ENCODE data around the gene SRSF2.

DNA sequence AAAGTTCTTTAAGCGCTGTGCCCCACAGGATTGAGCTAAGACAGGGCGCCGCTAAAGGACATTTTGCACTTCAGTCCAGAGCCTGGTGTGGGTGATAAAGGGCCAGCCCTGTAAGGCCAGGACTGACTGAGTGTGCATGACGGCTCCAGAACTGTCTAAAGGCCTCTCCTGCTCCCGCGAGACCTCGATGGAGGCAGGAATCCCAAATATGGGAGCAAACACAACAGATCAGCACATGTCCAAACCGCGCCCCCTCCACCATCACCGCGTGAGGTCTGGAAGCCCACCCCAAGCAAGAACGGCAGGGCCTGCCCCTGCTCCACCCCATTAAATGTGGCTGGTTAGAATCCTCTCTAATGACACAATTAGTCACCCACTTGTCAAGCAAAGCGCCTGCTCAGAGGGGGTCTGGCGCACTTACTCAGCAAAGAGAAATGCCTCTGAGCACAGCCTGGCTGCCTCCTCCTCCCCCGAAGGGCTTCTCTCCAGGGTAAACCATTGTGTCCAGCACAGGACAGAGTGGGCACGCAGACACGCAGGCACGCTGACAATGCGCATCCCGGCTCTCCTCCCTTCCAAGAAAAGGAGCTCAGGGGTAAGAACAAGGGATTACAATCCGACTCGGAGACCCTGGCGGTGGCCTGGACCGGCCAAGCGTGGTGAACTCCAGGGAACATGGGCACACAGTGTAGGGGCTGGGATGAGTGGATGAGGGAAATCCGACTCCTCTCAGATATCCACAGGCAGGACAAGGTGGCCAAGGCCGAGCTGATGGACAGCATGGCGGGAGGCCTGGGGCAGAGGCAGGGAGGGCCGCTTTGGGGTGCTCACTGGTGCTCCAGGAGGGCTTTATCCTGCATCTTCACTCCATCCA, 27.8 kb downstream of the SRSF2 start:
- TF ChIP-seq, protein P1, sequence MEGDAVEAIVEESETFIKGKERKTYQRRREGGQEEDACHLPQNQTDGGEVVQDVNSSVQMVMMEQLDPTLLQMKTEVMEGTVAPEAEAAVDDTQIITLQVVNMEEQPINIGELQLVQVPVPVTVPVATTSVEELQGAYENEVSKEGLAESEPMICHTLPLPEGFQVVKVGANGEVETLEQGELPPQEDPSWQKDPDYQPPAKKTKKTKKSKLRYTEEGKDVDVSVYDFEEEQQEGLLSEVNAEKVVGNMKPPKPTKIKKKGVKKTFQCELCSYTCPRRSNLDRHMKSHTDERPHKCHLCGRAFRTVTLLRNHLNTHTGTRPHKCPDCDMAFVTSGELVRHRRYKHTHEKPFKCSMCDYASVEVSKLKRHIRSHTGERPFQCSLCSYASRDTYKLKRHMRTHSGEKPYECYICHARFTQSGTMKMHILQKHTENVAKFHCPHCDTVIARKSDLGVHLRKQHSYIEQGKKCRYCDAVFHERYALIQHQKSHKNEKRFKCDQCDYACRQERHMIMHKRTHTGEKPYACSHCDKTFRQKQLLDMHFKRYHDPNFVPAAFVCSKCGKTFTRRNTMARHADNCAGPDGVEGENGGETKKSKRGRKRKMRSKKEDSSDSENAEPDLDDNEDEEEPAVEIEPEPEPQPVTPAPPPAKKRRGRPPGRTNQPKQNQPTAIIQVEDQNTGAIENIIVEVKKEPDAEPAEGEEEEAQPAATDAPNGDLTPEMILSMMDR (IDR thresholded peaks at IDR 0.05): no peak
- TF ChIP-seq POLR2A (IDR thresholded peaks at IDR 0.05): peak; percentile 51 to 64

Measured in uterus (tissue), 2 donors.